Aorta (tissue), 5 donors: Measurements from ENCODE around the gene EXOSC6. TPM values are rescaled to one million over a fixed set of nuclear protein-coding genes. Genes with fewer than 3 reads are reported as not detected.
A peak's percentile ranks its signal among the peaks of the same experiment; 100 is the strongest.
"Not testable (repeated sequence)": the region's sequence is repeated elsewhere in the genome, so short reads cannot be mapped to it uniquely, and the experiment has no call there.

Experiments
- ATAC-seq: fragments of 200-7000 bp; cut with Tn5 transposase; one replicate; pipeline ENCODE4 v1.9.1; 2022; ENCODE audit warnings: moderate library complexity; ENCODE audit not compliant: low FRiP score
- DNase-seq, 2 donors: peaks; one replicate each; pipeline ENCODE4 v3.0.0-alpha.2; 2020
- H3K27ac ChIP-seq, 2 donors: one replicate each; pipeline ENCODE4 v1.5.1; 2013; ENCODE audit warnings: low read length in 2 of 2, mild to moderate bottlenecking in 2 of 2, moderate library complexity in 2 of 2, control low read depth in 1 of 2, inconsistent platforms in 1 of 2, low read depth in 1 of 2
- H3K27me3 ChIP-seq, 2 donors: one replicate each; pipeline ENCODE4 v1.6.1; 2013; ENCODE audit warnings: control low read depth in 1 of 2, low read length in 1 of 2, mild to moderate bottlenecking in 1 of 2, moderate library complexity in 1 of 2; ENCODE audit not compliant: insufficient read depth in 2 of 2, control insufficient read depth in 1 of 2
- H3K36me3 ChIP-seq, 2 donors: one replicate each; pipeline ENCODE4 v1.6.1; 2013; ENCODE audit warnings: control low read depth in 1 of 2, low read length in 1 of 2, mild to moderate bottlenecking in 1 of 2; ENCODE audit not compliant: insufficient read depth in 2 of 2, control insufficient read depth in 1 of 2
- H3K4me1 ChIP-seq, 2 donors: one replicate each; pipeline ENCODE4 v1.6.1; 2013; ENCODE audit warnings: low read length in 2 of 2, control low read depth in 1 of 2, mild to moderate bottlenecking in 1 of 2, moderate library complexity in 1 of 2; ENCODE audit not compliant: insufficient read depth in 2 of 2, control insufficient read depth in 1 of 2
- H3K4me3 ChIP-seq, 2 donors: one replicate each; pipeline ENCODE4 v1.5.1; 2013; ENCODE audit warnings: low read length in 2 of 2, control low read depth in 1 of 2, mild to moderate bottlenecking in 1 of 2
- H3K9me3 ChIP-seq: one replicate; pipeline ENCODE4 v1.6.1; 2013; ENCODE audit warnings: mild to moderate bottlenecking, low read length; ENCODE audit not compliant: control insufficient read depth
- WGBS, 2 donors: extraction: QIAGEN DNeasy Blood & Tissue Kit; methylation state at CpG; one replicate each; pipeline ENCODE4 v1.1.7; 2013; 5-methylcytosine and 5-hydroxymethylcytosine counted together
- intact Hi-C, 2 donors: fragments of 100-400 bp; cut with DNase I; formaldehyde crosslinking; loops; one replicate each; pipeline versions ENCODE4 v1.14.2 to v1.15.0; 2022
- polyA plus RNA-seq, 2 donors: library from polyadenylated mRNA; stranded (reverse); fragments of 200-250 nt; gene quantifications; one replicate each; pipeline ENCODE4 v1.2.3, GENCODE V29; 2013
- total RNA-seq, 2 donors: library from RNA; stranded (reverse); fragmentation: NEBNext Ultra II Directional; extraction: Animal tissue kit (Norgen Biotek cat#: 25700); gene quantifications; one replicate each; pipeline ENCODE4 v1.2.1, GENCODE V29; 2021
- donor health status: healthy with polysubstance abuse.
- donor health status: Bipolar disorder and iron deficiency.
- donor health status: DM: no; HTN: no; CAD: no.
- donor health status: DM: no; HTN: no; CAD: no.
- donor health status: DM: yes; HTN: yes; CAD: no.

The EXOSC6 gene
- total and polyA plus RNA-seq, 4 donors = 4.1 to 20.0 (median 12.5) TPM

DNA sequence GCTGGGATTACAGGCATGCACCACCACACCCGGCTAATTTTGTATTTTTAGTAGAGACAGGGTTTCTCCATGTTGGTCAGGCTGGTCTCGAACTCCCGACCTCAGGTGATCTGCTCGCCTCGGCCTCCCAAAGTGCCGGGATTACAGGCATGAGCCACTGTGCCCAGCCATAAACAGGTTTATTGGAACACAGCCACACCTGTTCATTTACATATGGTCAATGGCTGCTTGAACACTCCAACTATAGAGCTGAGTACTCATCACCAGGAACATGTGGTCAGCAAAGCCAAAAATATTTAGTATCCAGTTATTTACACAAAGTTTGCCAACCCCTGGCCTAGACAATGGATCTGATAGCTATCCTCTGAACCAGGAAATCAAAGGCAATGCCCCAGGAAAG lies 8.2 kb upstream of the EXOSC6 start:
- H3K9me3 ChIP-seq, H3K4me1 ChIP-seq, H3K4me3 ChIP-seq, ATAC-seq, DNase-seq, H3K27me3 ChIP-seq, H3K27ac ChIP-seq: not testable (repeated sequence)
- WGBS, 2 donors = 85 to 94% methylated on average over 4 to 6 of the region's 6 CpGs
- intact Hi-C loops = loop anchor here (10.0 kb wide), 2 partner anchors 65 to 95 kb away; no protein-coding TSS in a partner anchor
- peaks cover 6 to 29% of the 10 kb centered on the region in 2 donors for H3K36me3 ChIP-seq

DNA sequence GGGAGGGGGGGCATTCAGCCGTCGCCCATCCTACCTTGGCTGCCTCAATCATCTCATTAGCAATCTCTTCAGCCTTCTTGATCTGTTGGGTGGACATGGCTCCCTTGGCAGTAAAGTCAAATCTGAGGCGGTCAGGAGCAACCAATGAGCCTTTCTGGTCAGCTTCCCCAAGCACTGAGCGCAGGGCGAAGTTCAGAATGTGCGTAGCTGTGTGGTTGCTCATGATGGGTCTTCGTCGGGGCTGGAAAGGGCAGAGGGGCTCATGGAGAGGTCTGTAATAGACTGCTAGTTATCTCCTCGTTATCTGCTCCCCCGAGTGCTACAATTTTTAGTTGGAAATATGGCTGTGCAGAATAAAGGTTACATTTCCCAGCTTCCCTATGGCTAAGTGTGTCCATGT lies 7.2 kb upstream of the EXOSC6 start:
- peaks cover 6 to 29% of the 10 kb centered on the region in 2 donors for H3K36me3 ChIP-seq
- DNase-seq (no peak), ATAC-seq (no peak)
- no peak overlapping the region for H3K4me3 ChIP-seq
- H3K27me3 ChIP-seq = no peaks in the 10 kb centered on the region
- H3K9me3 ChIP-seq = no peaks in the 10 kb centered on the region
- no peak overlapping the region for H3K27ac ChIP-seq
- H3K4me1 ChIP-seq = no peaks in the 10 kb centered on the region
- intact Hi-C loops = loop anchor here in 1 of 2 donors (10.0 kb wide), 1 partner anchor 94 kb away; no protein-coding TSS in a partner anchor
- WGBS, 2 donors = 96% methylated on average over 10 of the region's 10 CpGs

DNA sequence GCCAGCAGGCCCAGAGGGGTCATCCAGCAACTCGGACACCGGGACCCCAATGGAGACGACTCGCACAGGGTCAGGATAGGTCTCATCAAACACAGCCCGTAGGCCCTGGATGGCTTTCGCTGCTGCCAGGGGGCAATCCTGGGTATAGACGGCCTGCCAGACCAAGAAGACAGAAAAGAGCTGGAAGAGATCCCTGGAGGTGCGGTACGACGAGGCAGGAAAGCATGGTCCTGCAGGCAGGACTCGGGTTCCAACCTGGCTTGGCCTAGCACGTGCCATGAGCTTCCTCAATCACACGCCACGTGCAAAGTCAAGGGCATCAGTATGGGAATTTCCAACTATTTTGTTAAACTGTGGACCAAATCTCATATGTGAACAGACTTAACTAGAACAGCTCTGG lies 6.3 kb upstream of the EXOSC6 start:
- Histone ChIP-seq H3K4me1 (no peaks in the 10 kb centered on the region), H3K9me3 (no peaks in the 10 kb centered on the region), H3K36me3 (peaks cover 6 to 31% of the 10 kb centered on the region in 2 donors), H3K4me3 (no peak overlapping the region), H3K27me3 (no peaks in the 10 kb centered on the region), H3K27ac (no peak overlapping the region)
- peak in 1 of 2 donors; percentile 70 for DNase-seq
- 92 to 93% methylated on average over 14 of the region's 14 CpGs for WGBS, 2 donors
- intact Hi-C loops = loop anchor here in 1 of 2 donors (10.0 kb wide), 1 partner anchor 93 kb away; no protein-coding TSS in a partner anchor
- no peak for ATAC-seq

DNA sequence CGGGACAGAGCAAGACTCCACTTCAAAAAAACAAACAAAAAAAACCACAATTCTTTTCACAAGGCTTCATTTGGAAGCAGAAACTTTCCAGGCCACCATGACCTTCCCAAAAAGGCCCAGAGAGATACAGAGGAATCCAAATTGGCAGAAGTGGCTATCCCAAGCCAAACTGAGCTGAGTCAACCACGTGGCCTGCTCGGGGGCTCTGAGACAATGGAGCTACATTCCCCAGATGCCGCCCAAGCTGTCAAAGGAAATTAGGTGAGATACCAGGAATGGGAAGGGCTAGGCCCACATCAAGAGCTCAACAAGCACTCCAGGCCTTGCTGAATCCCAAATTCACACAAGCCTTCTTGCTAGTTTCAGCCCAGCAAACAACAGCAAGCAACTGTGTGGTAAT lies 5.7 kb upstream of the EXOSC6 start:
- H3K4me1 ChIP-seq = no peaks in the 10 kb centered on the region
- H3K36me3 ChIP-seq = peaks cover 5 to 34% of the 10 kb centered on the region in 2 donors
- whole genome bisulfite sequencing, 2 donors = 69 to 79% methylated on average over 4 of the region's 4 CpGs
- intact Hi-C loops = loop anchor here in 1 of 2 donors (10.0 kb wide), 1 partner anchor 93 kb away; no protein-coding TSS in a partner anchor
- H3K27ac ChIP-seq = no peak overlapping the region
- no peaks in the 10 kb centered on the region for H3K9me3 ChIP-seq
- H3K27me3 ChIP-seq = no peaks in the 10 kb centered on the region
- ATAC-seq (no peak), DNase-seq (no peak)
- H3K4me3 ChIP-seq = no peak overlapping the region

DNA sequence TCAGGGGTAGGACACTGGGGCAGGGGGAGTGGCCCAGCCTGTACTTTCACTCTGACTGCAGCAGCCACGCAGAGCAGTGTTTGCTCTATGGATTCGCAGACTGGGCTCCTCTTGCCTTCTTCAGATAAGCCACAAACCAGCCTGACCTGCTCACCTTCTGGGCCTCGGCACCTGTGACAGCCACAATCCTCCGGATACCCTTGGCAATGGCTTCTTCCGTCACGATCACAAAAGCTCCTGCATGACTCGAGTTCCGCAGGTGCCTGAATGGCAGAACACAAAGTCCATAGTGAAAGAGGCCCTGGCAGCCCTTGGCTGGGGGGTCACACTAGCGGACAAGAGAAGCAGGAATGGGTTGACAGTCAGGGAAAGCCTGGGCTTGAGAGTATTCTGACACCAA lies 3.8 kb upstream of the EXOSC6 start:
- DNase-seq (peak in 1 of 2 donors; percentile 61), ATAC-seq (no peak)
- H3K27me3 ChIP-seq = no peaks in the 10 kb centered on the region
- H3K27ac ChIP-seq = no peak overlapping the region
- H3K36me3 ChIP-seq = peaks cover 0 to 31% of the 10 kb centered on the region in 2 donors
- no peaks in the 10 kb centered on the region for H3K4me1 ChIP-seq
- WGBS, 2 donors = 91 to 95% methylated on average over 9 of the region's 9 CpGs
- intact Hi-C loops = loop anchor here in 1 of 2 donors (10.0 kb wide), 1 partner anchor 91 kb away; no protein-coding TSS in a partner anchor
- no peaks in the 10 kb centered on the region for H3K9me3 ChIP-seq
- H3K4me3 ChIP-seq = no peak overlapping the region

DNA sequence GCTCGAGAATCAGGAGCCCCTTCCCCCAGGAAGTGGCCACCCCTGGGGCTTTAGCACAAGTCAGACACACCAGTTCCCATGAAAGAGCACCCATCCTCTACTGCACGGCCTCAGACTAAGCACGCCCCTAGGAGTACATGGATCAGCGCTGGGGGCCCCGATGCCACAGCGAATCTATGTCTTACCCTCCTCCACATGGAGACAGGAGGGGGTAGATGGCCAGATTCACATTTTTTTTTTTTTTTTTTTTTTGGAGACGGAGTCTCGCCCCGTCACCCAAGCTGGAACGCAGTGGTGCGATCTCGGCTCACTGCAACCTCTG lies 3.2 kb upstream of the EXOSC6 start:
- H3K36me3 ChIP-seq = peaks cover 0 to 26% of the 10 kb centered on the region in 2 donors
- H3K27me3 ChIP-seq = no peaks in the 10 kb centered on the region
- 92 to 94% methylated on average over 9 to 12 of the region's 12 CpGs for WGBS, 2 donors
- intact Hi-C loops = loop anchor here in 1 of 2 donors (10.0 kb wide), 1 partner anchor 90 kb away; no protein-coding TSS in a partner anchor
- DNase-seq (peak in 1 of 2 donors; percentile 70), ATAC-seq (no peak)
- no peak overlapping the region for H3K27ac ChIP-seq
- H3K4me3 ChIP-seq = no peak overlapping the region
- no peaks in the 10 kb centered on the region for H3K4me1 ChIP-seq
- H3K9me3 ChIP-seq = no peaks in the 10 kb centered on the region

DNA sequence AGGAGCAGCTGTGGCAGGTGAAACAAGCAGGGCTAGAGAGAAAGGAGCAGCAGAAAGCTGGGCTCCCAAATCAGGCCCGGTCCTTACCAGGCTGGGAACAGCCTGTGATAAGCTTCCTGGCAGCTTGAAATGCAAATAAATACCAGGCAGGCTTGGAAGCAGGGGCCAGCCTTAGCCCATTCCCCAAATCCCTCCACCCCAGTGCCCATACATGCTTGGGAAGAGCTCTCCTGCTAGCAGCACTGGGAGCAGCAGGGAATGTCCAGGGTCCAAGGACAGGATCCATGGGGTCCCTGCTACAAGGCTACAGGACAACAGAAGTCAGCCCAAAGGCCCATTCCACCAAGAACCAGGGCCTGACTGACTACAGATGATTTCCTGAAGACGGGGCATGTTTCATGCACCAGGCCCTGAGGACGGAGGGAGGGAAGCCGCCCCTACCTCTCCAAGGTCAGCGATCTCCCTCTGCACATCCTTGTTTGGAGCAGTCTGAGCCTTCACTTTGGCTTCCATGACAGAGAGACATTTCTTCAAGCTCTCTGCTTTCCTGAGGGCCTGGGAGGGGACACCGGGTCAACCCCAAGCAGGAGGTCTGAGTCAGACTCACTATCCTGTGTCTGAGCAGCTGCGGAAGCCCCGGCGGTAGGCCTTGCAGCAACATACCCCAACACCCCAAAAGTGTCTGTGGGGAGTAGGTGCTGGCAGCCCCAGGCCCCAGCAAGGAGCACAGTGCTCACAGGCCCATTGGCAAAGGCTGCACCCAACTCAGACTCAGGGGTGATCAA lies 2.6 kb upstream of the EXOSC6 start:
- intact Hi-C loops = loop anchor here in 1 of 2 donors (10.0 kb wide), 1 partner anchor 90 kb away; no protein-coding TSS in a partner anchor
- WGBS, 2 donors = 85 to 87% methylated on average over 9 of the region's 9 CpGs

DNA sequence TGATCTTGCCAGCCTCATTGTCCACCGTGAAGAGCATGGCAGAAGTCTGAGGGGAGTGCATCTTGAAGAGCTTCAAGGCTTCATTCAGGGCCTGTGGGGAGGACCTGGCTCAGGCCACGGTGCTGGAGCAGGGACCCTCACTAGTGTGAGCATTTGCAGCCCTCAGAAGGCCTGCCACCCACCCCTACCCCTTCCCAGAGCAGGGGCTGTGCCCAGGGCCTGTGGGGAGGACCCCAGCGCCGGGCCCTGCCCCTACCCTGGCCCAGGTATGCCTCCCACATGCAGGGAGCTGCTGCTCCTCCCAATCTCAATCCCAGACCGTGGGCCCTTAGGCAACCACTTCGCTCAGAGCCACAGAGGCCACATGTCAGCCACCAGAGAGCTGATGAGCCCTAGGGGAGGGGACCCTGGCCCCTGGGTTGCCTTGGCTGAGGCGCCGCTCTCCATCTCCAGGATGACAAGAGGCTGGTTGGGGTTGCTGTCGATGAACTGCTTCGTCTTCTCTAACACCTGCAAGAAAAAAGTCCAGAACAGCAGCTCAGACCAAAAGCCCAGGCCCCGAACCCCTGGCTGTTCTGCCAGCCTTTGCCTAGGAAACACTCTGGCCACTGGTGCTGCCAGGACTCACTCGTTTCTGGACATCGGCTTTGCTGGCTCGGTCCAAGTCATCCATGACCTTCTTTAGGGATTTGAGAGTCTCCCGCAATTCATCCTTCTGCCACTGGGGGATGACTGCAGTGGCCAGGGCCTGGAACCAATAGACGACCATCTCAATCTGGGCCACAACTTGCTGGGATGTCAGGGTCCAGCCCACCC lies 1.8 kb upstream of the EXOSC6 start:
- 67 to 71% methylated on average over 16 of the region's 16 CpGs for WGBS, 2 donors
- intact Hi-C loops = loop anchor here in 1 of 2 donors (10.0 kb wide), 1 partner anchor 89 kb away; no protein-coding TSS in a partner anchor
- Histone ChIP-seq H3K9me3 (no peaks in the 10 kb centered on the region), H3K36me3 (peaks cover 0 to 21% of the 10 kb centered on the region in 2 donors), H3K4me1 (no peaks in the 10 kb centered on the region), H3K4me3 (no peak overlapping the region), H3K27ac (no peak overlapping the region), H3K27me3 (no peaks in the 10 kb centered on the region)
- ATAC-seq (no peak), DNase-seq (peak in 1 of 2 donors; percentile 69)

More for the DNA sequence above, 2.6 kb upstream of the EXOSC6 start:
- Histone ChIP-seq H3K36me3 (peaks cover 0 to 25% of the 10 kb centered on the region in 2 donors), H3K4me1 (no peaks in the 10 kb centered on the region), H3K4me3 (no peak overlapping the region), H3K27me3 (no peaks in the 10 kb centered on the region), H3K27ac (no peak overlapping the region), H3K9me3 (no peaks in the 10 kb centered on the region)
- ATAC-seq = no peak
- DNase-seq = no peak
